Choroid plexus epithelial cell (primary cell): ENCODE data around the gene GOLIM4.
A peak's percentile ranks its signal among the peaks of the same experiment; 100 is the strongest.

Experiments
- DNase-seq: peaks from one replicate; pipeline ENCODE4 v3.0.0-alpha.2; 2010; ENCODE audit warnings: low read depth
- H3K4me3 ChIP-seq: 2 replicates; pipeline ENCODE4 v1.5.1; 2011; ENCODE audit warnings: low read depth, mild to moderate bottlenecking, control low read depth, low read length, moderate library complexity
- TF ChIP-seq, protein P1 (sequence below): conservative IDR thresholded peaks from 2 replicates; pipeline ENCODE4 v1.5.1; 2011; ENCODE audit warnings: low read depth, mild to moderate bottlenecking, control low read depth, inconsistent platforms, low read length, moderate library complexity

GOLIM4 gene

DNA sequence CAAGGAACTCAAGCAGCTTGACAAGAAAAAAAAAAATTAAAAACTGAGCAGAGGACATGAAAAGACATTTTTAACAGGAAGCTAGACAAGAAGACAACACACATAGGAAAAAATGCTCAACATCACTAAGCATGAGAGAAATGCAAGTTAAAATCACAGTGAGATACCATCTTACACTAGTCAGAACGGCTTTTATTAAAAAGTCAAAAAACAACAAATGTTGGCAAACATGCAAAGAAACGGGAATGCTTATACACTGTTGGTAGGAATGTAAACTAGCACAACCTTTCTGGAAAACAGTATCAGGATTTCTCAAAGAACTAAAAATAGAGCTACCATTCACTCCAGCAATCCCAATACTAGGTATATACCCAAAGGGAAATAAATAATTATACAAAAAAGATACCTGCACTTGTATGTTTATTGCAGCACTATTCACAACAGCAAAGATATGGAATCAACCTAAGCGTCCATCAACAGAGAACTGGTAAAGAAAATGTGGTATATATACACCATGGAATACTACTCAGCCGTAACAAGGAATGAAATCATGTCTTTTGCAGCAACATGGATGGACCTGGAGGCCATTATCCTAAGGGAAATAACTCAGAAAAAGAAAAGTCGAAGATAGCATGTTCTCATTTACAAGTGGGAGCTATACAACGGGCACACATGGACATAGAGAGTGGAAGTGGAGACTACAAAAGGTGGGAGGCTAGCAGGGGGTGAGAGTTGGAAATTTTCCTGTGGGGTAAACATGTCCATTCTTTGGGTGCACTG, 5.2 kb downstream of the GOLIM4 start:
- DNase-seq = no peak
- TF ChIP-seq, protein P1, sequence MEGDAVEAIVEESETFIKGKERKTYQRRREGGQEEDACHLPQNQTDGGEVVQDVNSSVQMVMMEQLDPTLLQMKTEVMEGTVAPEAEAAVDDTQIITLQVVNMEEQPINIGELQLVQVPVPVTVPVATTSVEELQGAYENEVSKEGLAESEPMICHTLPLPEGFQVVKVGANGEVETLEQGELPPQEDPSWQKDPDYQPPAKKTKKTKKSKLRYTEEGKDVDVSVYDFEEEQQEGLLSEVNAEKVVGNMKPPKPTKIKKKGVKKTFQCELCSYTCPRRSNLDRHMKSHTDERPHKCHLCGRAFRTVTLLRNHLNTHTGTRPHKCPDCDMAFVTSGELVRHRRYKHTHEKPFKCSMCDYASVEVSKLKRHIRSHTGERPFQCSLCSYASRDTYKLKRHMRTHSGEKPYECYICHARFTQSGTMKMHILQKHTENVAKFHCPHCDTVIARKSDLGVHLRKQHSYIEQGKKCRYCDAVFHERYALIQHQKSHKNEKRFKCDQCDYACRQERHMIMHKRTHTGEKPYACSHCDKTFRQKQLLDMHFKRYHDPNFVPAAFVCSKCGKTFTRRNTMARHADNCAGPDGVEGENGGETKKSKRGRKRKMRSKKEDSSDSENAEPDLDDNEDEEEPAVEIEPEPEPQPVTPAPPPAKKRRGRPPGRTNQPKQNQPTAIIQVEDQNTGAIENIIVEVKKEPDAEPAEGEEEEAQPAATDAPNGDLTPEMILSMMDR = no peak
- H3K4me3 ChIP-seq = no peak overlapping the region

DNA sequence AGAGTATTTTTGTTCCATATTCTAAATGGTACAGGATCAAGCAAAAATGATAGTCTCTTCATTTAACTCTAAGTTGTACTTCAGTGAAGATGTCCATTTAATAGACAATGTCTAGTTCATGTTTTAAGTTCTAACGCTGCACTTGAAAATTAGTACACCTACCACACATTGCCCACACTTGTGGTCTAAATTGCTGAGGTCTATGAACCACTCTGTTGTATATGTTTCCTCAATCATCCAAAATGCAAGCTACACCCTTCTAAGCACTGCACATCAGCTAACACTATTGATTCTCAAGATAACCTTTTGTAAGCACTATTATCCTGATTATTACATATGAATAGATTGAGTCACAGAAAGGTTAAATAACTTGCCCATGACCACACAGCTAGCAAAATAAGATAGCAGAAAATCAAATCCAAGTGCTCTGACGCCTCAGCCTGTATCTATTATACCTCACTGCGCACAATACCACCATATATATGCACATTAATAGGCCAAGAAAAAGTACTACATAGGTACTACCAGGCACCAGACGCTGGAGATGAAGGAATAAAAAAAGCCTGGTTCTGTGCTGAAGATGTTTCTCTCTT, 6.4 kb downstream of the GOLIM4 start:
- no peak overlapping the region for H3K4me3 ChIP-seq
- no peak for DNase-seq
- TF ChIP-seq, protein P1 = no peak

- H3K4me3 ChIP-seq = no peak overlapping the region
- TF ChIP-seq, protein P1 = peak; percentile 39
- no peak for DNase-seq
These were observed 7.5 kb downstream of the GOLIM4 start for GRCh38 chr3:168088106-168088720.

GRCh38 chr3:168087539-168087938, 8.2 kb downstream of the GOLIM4 start:
- H3K4me3 ChIP-seq = no peak overlapping the region
- DNase-seq = no peak
- TF ChIP-seq, protein P1 = no peak

DNA sequence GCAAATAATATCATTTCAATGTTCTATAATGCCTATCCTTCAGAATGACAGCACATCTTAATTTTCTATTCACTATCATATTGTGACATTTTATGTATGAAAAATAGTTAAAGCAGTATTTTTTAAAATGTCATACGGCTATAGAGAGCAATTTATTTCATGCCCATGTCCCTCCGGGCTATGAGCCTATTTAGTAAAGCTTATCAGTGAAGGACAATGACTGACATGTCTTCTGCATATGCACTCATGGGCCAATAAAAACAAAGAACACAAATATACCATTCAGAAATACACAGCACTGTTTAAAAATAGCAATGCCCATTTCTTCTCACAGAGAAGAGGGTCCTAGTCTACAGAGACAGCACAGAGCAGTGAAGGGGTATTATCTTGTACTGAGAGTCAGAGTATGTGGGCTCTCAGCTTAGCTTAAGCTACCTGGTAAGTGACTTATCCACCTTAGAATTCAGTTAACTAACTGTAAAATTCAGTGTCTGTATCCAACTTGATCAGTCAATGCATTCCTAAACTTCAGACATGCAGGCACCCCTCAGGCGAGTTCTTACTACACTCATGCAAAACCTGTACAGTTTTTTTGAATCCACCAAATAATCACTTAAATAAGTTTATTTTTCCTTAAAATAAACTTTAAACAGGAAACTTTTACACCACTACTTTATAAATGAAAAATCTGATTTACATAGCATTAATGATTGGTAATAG, 9.0 kb downstream of the GOLIM4 start:
- DNase-seq = no peak
- TF ChIP-seq, protein P1 = no peak
- H3K4me3 ChIP-seq = no peak overlapping the region

GRCh38 chr3:168085491-168086119, 10.1 kb downstream of the GOLIM4 start:
- no peak for DNase-seq
- TF ChIP-seq, protein P1 = no peak
- H3K4me3 ChIP-seq = no peak overlapping the region
